ENCODE measurements around the gene LRRN2.

The LRRN2 gene

GRCh38 chr1:204680051-204680450, 5.5 kb downstream of the LRRN2 start:
- no peak for DNase-seq (ENCODE audit: low read depth)
- H3K4me3 ChIP-seq (ENCODE audit: low read depth, low read length), result no peak overlapping the region
- TF ChIP-seq POLR2A (IDR thresholded peaks at IDR 0.05; ENCODE audit: extremely low read depth, insufficient read length) (no peak), MAX (IDR thresholded peaks at IDR 0.05; ENCODE audit: low read depth, low read length) (no peak), CTCF (IDR thresholded peaks at IDR 0.05; ENCODE audit: low read depth, low read length) (no peak), MYC (IDR thresholded peaks at IDR 0.05; ENCODE audit: low read depth, low read length) (no peak)

GRCh38 chr1:204678721-204679475, 6.6 kb downstream of the LRRN2 start:
- no peak for TF ChIP-seq MYC (IDR thresholded peaks at IDR 0.05; ENCODE audit: low read depth, low read length)
- no peak for TF ChIP-seq CTCF (IDR thresholded peaks at IDR 0.05; ENCODE audit: low read depth, low read length)
- TF ChIP-seq MAX (IDR thresholded peaks at IDR 0.05; ENCODE audit: low read depth, low read length), result no peak
- no peak for TF ChIP-seq POLR2A (IDR thresholded peaks at IDR 0.05; ENCODE audit: extremely low read depth, insufficient read length)
- DNase-seq (ENCODE audit: low read depth), result no peak
- H3K4me3 ChIP-seq (ENCODE audit: low read depth, low read length), result no peak overlapping the region

- no peak overlapping the region for H3K4me3 ChIP-seq (ENCODE audit: low read depth, low read length)
- TF ChIP-seq MAX (IDR thresholded peaks at IDR 0.05; ENCODE audit: low read depth, low read length) (no peak), POLR2A (IDR thresholded peaks at IDR 0.05; ENCODE audit: extremely low read depth, insufficient read length) (no peak), MYC (IDR thresholded peaks at IDR 0.05; ENCODE audit: low read depth, low read length) (no peak)
- no peak for DNase-seq (ENCODE audit: low read depth)
Observed at GRCh38 chr1:204677864-204678263, 7.7 kb downstream of the LRRN2 start.

- no peak for DNase-seq (ENCODE audit: low read depth)
- TF ChIP-seq MYC (IDR thresholded peaks at IDR 0.05; ENCODE audit: low read depth, low read length), result no peak
- no peak for TF ChIP-seq MAX (IDR thresholded peaks at IDR 0.05; ENCODE audit: low read depth, low read length)
- no peak for TF ChIP-seq CTCF (IDR thresholded peaks at IDR 0.05; ENCODE audit: low read depth, low read length)
- no peak for TF ChIP-seq POLR2A (IDR thresholded peaks at IDR 0.05; ENCODE audit: extremely low read depth, insufficient read length)
- no peak overlapping the region for H3K4me3 ChIP-seq (ENCODE audit: low read depth, low read length)
Observed at GRCh38 chr1:204676043-204676442, 9.5 kb downstream of the LRRN2 start.

GRCh38 chr1:204673909-204674649, 11.5 kb downstream of the LRRN2 start:
- TF ChIP-seq MYC (IDR thresholded peaks at IDR 0.05; ENCODE audit: low read depth, low read length), result no peak
- TF ChIP-seq CTCF (IDR thresholded peaks at IDR 0.05; ENCODE audit: low read depth, low read length), result no peak
- no peak for TF ChIP-seq POLR2A (IDR thresholded peaks at IDR 0.05; ENCODE audit: extremely low read depth, insufficient read length)
- no peak overlapping the region for H3K4me3 ChIP-seq (ENCODE audit: low read depth, low read length)
- DNase-seq (ENCODE audit: low read depth), result no peak

GRCh38 chr1:204673209-204673608, 12.3 kb downstream of the LRRN2 start:
- DNase-seq (ENCODE audit: low read depth), result no peak
- TF ChIP-seq CTCF (IDR thresholded peaks at IDR 0.05; ENCODE audit: low read depth, low read length) (no peak), MAX (IDR thresholded peaks at IDR 0.05; ENCODE audit: low read depth, low read length) (no peak), MYC (IDR thresholded peaks at IDR 0.05; ENCODE audit: low read depth, low read length) (no peak), POLR2A (IDR thresholded peaks at IDR 0.05; ENCODE audit: extremely low read depth, insufficient read length) (no peak)

More at GRCh38 chr1:204673209-204673608, 12.3 kb downstream of the LRRN2 start:
- H3K4me3 ChIP-seq (ENCODE audit: low read depth, low read length), result no peak overlapping the region
